HG03280 (cell line): ENCODE data around the gene MRPL51.
"Not testable (repeated sequence)": the region's sequence is repeated elsewhere in the genome, so short reads cannot be mapped to it uniquely, and the experiment has no call there.

Experiments used
- ATAC-seq: cut with Tn5 transposase; IDR thresholded peaks from one replicate; pipeline ENCODE4 v1.9.1; 2021; ENCODE audit warnings: mild to moderate bottlenecking, moderate library complexity; ENCODE audit not compliant: unreplicated experiment

Gene MRPL51

DNA sequence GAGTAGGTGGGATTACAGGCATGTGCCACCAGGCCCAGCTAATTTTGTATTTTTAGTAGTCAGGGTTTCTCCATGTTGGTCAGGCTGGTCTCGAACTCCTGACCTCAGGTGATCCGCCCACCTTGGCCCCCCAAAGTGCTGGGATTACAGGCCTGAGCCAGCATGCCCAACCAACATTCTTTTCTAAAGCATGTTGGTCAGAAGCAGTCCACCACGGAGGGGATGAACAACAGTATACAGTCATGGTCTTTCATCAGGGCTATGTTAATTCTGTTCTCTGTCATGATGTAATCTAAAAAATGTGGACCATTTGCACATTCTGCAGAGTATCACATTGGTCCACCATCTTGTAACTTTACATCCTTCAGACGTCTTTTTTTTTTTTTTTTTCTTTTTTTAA is 3.6 kb downstream of the MRPL51 start:
- no peak for ATAC-seq

DNA sequence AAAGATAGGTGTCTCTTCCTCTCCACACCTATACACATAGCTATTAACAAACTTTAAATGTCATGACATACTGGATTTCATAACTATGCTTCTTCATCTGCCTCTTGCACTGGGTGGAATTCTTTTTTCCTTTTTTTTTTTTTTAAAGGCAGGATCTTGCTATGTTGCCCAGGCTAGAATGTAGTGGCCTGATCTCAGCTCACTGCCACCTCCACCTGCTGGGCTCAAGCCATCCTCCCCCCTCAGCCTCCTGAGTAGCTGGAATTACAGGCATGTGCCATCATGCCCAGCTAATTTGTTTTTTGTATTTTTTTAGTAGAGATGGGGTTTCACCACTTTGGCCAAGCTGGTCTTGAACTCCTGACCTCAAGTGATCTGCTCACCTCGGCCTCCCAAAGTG is 4.8 kb downstream of the MRPL51 start:
- ATAC-seq, result no peak

DNA sequence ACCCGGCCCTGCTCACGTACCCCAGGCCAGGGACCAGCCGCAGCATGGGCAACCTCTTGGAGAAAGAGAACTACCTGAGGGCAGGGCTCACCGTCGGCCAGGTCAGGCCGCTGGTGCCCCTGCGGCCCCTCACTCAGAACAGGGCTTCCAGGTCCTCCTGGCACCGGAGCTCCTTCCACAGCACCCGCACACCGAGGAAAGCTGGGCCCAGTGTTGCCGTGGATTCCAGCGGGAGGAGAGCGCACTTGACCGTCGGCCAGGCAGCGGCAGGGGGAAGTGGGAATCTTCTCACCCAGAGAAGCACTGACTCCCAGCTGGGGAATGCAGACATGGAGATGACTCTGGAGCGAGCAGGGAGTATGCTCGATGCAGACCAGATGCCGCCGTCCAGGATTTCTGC is 14.6 kb downstream of the MRPL51 start:
- no peak for ATAC-seq

DNA sequence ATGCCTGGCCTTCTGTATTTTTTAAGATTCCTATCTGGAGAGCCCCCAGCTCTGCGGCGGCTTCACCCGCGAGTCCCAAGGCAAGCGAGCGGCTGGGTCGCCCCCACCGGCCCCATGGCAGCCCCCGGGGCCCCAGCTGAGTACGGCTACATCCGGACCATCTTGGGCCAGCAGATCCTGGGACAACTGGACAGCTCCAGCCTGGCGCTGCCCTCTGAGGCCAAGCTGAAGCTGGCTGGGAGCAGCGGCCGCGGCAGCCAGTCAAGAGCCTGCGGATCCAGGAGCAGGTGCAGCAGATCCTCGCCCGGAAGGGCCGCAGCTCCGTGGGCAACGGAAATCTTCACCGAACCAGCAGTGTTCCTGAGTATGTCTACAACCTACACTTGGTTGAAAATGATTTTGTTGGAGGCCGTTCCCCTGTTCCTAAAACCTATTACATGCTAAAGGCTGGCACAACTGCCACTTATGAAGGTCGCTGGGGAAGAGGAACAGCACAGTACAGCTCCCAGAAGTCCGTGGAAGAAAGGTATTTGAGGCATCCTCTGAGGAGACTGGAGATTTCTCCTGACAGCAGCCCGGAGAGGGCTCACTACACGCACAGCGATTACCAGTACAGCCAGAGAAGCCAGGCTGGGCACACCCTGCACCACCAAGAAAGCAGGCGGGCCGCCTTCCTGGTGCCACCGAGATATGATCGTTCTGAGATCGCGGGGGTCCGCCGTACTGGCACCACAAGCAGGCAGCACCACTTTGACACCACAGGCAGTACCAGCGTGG is 15.3 kb downstream of the MRPL51 start:
- ATAC-seq, result not testable (repeated sequence)

DNA sequence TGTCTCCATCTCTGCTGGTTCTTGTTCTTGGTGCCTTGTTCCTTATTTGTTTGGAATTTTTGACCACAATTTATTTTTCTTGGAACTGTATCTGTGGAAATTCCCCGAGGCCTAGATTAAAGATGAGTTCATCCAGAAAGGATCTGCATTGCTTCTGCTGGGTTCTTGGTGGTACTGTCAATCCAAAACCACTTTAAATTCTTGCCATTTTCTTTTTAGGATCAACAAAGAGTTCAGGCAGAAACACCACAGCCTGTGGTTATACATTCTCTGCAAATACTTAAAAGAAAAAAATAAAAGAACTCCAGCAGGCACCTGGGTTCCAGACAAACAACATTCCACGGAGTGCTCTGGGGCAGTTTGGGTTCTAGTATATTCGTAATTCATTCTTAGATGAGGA is 16.6 kb downstream of the MRPL51 start:
- ATAC-seq, result no peak

DNA sequence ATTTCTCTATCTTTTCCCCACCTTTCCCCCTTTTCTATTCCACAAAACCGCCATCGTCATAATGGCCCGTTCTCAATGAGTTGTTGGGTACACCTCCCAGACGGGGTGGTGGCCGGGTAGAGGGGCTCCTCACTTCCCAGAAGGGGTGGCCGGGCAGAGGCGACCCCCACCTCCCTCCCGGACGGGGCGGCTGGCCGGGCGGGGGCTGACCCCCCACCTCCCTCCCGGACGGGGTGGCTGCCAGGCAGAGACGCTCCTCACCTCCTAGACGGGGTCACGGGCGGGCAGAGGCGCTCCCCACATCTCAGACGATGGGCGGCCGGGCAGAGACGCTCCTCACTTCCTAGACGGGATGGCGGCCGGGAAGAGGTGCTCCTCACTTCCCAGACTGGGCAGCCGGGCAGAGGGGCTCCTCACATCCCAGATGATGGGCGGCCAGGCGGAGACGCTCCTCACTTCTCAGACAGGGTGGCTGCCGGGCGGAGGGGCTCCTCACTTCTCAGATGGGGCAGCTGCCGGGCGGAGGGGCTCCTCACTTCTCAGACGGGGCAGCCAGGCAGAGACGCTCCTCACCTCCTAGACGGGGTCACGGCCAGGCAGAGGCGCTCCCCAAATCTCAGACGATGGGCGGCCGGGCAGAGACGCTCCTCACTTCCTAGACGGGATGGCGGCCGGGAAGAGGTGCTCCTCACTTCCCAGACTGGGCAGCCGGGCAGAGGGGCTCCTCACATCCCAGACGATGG is 17.7 kb downstream of the MRPL51 start:
- ATAC-seq, result not testable (repeated sequence)

DNA sequence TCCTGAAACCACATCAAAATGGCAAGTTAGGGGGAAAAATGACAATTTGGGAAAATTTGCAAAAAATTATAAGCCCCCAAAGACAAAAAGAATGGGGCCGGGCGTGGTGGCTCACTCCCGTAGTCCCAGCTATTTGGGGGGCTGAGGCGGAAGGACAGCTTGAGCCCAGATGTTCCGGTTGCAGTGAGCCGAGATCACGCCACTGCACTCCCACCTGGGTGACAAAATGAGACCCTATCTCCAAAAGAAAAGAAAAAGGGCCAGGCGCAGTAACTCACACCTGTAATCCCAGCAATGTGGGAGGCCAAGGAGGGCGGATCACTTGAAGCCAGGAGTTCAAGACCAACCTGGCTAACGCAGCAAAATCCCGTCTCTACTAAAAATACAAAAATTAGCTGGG is 20.6 kb downstream of the MRPL51 start:
- ATAC-seq, result no peak

DNA sequence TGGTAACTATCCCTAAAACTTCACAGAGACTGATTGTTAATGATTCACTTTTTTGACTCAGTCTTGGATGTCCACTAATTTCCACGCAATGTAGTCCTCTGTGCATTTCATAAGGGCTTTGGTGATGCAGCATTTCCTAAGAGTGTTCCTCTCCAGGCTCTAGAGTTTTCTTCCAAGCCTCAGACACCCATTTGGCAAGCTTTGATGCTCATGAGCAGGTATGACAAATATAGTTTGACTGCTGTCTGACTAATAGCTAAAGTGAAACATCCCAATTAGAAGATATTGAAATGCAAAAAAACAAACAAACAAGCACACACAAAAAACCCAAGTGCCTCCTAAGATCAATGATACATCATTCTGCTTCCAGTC is 21.1 kb downstream of the MRPL51 start:
- ATAC-seq, result no peak

DNA sequence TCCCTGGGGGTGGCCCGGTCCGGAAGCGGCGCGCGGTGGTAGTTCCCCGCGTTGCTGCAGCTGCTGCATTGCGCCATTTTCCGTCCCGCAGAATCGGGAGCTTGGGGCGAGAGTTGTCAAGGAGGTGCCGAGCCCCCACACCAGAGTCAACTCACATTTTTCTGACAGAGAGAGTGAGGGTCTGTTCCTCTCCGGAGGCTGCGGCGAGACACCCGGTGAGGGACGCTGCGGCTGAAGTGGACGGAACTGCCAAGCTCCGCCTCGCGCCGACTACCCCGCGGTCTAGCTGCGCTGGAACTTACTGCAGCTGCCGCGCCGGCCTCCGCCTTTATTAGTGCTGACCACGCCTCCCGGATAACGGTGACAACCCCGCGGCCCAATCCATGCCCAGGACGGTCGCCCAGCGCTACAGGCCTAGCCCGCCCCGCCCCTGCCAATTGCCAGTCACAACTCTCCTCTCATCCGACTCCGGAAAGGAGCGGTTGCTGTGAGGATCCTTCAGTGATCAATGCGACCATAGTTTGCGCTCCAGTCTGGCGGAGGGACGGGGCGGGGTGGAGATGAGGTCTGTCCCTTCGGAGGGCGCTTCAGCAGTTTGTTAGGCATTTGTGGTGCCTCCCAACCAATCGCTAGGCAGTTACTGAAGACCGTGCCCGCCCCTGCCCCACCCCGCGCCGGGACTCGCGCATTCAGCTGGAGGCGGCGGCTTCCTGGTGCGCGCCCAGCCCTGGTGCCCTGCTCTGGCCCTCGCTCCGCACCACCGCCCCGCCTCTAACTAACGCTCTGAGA is 22.5 kb downstream of the MRPL51 start, which contains the start of gene VAMP1:
Gene VAMP1 (minus strand): TSS at position 303 of the 789 bp plus-strand sequence. CDS start 146 bp downstream, at position 157.
- peak; percentile 86 for ATAC-seq

DNA sequence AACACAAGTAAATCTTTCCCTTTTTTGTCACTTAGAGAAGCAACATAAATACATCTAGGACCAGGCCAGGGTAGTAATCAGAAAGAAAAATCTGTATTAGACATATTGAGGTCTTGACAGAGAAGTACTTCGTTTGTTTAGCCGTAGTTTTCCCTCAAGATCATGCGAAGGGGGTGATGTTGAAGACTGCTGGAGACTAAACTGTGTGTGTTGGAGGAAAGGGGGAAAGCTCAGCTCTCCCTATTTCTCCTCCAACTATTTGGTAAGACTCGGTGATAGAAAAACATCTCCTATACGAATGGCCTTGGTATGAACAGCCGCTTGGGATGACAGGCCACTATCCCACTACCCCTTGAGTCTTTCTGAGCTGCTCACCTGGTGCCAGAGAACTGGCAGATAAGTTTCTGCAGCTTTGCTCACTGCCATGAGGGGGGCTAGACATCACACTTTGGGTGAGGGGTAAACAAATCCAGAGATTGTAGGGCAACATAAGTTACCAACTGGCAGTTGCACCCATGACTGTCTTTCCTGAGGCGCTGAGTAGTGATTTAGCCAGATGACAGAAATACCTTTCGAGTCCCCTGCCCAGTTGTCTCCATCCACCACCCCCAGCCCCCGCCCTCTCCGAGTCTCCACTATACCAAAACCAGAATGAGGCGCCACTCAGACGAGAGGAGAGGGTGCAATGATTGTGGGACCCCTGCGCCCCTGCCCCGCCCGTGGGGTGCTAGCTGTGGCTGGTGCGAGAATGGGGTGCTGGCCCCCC is 23.3 kb downstream of the MRPL51 start:
- ATAC-seq, result no peak

DNA sequence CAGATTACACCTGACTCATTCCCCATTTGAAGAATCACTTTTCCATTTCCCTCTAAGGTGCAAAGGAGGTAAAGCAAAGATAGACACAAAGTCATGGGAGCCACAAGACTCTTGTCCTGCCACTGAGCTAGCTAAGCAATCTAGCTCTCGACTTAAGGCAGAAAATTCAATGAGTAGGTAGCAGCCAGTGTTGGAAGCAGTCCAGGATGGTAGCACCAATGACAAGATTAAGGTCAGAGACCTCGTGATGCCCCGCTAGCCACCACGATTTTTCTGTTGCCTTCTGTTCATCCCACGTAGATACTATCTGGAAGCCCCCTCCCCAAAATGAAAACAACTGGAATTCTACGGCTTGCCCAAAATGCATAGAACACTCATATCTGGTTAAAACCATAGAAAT is 24.0 kb downstream of the MRPL51 start:
- no peak for ATAC-seq

DNA sequence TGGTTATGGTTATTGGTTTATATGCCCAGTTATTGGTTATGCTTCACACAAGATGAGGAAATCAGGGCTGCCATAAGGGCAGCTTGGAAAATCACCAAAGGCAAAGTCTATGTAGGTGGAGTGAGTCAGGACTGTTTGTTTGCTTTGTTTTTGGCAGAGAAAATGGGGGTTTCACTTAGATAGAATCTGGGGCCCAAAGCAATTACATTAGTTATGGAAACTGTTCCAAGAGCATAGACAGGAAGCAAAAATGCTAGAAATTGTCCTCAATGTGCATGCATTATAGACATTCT is 24.8 kb downstream of the MRPL51 start:
- ATAC-seq, result no peak

DNA sequence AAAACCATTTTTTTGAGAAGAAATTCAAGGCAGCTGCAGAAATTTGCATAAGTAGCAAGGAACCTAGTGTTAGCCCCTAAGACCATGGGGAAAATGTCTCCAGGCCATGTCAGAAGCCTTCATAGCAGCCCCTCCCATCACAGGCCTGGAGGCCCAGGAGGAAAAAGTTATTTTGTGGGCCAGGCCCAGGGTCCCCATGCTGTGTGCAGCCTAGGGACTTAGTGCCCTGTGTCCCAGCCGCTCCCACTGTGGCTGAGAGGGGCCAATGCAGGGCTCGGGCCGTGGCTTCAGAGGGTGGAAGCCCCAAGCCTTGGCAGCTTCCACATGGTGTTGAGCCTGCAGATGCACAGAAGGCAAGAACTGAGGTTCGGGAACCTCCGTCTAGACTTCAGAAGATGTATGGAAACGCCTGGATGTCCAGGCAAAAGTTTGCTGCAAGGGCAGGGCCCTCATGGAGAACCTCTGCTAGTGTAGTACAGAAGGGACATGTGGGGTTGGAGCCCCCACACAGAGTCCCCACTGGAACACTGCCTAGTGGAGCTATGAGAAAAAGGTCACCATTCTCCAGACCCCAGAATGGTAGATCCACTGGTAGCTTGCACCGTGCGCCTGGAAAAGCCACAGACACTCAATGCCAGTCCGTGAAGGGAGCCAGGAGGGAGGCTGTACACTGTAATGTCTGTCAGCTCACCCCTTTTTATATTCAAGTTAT is 25.3 kb downstream of the MRPL51 start:
- not testable (repeated sequence) for ATAC-seq

DNA sequence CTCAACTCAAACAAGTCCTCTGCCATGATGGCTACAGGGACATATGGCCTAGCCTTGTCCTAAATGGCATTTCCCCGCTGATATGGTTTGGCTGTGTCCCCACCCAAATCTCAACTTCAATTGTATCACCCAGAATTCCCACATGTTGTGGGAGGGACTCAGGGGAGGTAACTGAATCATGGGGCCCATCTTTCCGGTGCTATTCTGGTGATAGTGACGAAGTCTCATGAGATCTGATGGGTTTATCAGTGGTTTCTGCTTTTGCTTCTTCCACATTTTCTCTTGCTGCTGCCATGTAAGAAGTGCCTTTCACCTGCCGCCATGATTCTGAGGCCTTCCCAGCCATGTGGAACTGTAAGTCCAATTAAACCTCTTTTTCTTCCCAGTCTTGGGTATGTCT is 26.3 kb downstream of the MRPL51 start:
- not testable (repeated sequence) for ATAC-seq

DNA sequence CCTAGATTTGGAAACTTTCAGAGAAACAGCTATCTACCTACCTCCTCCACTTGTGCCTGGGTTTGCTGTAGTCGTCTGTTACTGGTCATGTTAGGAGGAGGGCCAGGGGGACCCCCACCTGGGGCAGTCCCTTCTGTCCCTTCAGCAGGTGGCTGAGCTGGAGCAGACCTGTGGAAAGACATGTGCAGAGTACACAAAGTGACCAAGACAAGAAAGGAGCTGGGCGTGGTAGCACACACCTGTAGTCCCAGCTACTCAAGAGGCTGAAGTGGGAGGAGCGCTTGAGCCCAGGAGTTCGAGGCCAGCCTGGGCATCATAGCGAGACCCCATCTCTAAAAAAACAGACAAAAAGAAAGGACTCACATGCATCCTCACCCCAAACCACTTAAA is 26.9 kb downstream of the MRPL51 start:
- no peak for ATAC-seq

DNA sequence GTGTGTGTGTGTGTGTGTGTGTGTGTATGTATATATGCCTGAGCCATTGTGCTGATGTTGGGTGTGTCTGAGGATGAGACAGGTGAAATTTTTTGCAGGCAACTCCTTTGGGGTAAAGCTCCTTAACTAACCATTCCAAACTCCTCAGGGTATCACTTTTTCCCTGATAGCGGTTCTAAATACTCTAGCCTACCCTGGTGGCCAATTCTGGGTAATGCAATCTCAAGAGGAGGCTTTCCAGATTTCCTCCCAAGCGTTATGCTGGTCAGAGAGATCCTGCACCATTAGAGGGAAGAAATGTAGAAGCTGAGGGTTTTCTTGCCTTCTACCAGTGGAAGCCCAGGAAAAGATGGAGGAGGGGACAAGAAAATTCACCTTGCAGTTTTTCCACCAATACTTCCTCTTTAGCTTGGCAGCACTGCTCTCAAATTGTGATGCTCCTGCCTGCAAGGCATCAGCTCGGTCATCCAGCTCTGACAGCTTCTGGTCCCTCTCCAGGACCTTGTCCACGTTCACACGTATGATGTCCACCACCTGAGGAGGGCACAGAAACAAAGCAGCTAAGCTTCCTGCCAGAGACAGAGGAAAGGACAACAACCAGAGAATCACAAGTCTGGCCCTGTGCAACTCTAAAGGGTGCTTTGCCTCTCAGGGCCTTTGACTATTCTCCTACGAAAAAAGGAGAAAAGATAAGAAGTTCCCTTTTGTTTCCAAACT is 27.4 kb downstream of the MRPL51 start:
- no peak for ATAC-seq

DNA sequence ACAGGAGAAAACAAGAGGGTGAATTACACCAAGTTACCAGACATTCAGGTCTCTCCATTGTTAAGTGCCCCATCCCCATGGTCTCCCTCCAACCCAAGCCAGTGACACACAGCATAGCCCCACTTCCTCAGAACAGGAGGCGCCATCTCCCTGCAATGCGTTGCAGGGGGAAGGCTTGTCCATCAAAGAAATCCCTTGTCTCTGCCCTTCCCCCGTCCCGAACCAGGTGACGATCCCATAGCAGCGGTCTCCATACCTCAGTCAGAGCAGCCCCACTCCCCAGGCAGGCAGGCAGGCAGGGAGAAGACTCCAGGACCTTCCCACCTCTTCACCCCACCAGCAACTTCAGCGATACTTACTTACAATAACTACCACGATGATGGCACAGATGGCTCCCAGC is 28.5 kb downstream of the MRPL51 start:
- ATAC-seq, result no peak

DNA sequence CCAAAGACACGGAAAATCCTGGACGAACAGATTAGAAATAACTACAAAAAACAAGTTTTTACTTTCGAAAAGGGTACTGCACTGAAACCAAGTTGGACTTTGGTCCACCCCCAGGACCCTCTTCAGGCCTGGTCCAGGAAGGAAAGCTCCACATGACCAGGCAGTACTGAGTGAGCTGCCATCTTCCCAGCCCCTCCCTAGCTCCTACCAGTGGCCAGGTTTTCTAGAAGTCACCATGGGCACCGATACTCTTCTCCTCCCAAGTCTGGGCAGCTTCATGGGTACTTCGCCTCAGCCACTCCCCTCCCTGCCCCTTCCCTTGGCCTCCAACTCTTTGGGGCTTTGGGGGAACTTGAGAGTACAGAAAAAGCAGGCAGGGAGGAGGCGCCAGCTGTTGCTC is 29.2 kb downstream of the MRPL51 start:
- ATAC-seq, result no peak

DNA sequence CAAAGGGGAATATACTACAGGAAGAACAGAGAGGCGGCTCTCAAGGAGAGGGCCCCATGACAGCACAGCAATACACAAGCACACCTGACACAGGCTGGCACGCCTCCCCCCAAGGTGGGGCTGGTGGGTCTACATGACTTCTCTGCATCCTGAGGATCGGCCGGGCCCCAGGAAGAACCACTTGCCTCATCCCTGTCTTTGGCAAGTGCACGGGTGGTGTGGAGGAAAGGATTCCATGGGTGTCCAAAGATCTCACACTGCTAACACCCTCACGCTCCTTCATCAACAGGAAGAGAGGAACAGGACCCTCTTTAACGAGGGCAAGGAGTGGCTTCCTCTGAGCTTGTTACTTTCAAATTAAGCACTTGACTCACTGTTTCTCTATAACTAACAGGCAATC is 29.8 kb downstream of the MRPL51 start:
- ATAC-seq, result no peak
